Muscle layer of duodenum (tissue), 2 donors: Measurements from ENCODE around the gene ORMDL2.

Experiments used
- H3K27ac ChIP-seq: one replicate; pipeline ENCODE4 v1.7.0; 2013; ENCODE audit warnings: mild to moderate bottlenecking, low read length
- H3K27me3 ChIP-seq: one replicate; pipeline ENCODE4 v1.7.0; 2013; ENCODE audit warnings: low read depth, mild to moderate bottlenecking, control low read depth, low read length
- H3K36me3 ChIP-seq, 2 donors: one replicate each; pipeline ENCODE4 v1.7.0; 2013; ENCODE audit warnings: low read length in 2 of 2, control low read depth in 1 of 2, mild to moderate bottlenecking in 1 of 2; ENCODE audit not compliant: insufficient read depth in 2 of 2, control insufficient read depth in 1 of 2
- H3K4me1 ChIP-seq, 2 donors: one replicate each; pipeline ENCODE4 v1.7.0; 2013; ENCODE audit warnings: low read length in 2 of 2, mild to moderate bottlenecking in 2 of 2, control low read depth in 1 of 2, moderate library complexity in 1 of 2; ENCODE audit not compliant: insufficient read depth in 2 of 2, control insufficient read depth in 1 of 2
- H3K4me3 ChIP-seq, 2 donors: one replicate each; pipeline ENCODE4 v1.7.0; 2013; ENCODE audit warnings: low read length in 2 of 2, low read depth in 1 of 2, mild to moderate bottlenecking in 1 of 2
- H3K9me3 ChIP-seq, 2 donors: one replicate each; pipeline ENCODE4 v1.7.0; 2013; ENCODE audit warnings: low read length in 2 of 2, control low read depth in 1 of 2, mild to moderate bottlenecking in 1 of 2; ENCODE audit not compliant: control insufficient read depth in 1 of 2
- donor health status: healthy.

The ORMDL2 gene

GRCh38 chr12:55843431-55843830 is 25.6 kb downstream of the ORMDL2 start:
- Histone ChIP-seq H3K4me1 (no peaks in the 10 kb centered on the region), H3K27me3 (no peaks in the 10 kb centered on the region), H3K36me3 (peaks cover 0 to 11% of the 10 kb centered on the region in 2 donors), H3K27ac (no peak overlapping the region), H3K9me3 (no peaks in the 10 kb centered on the region), H3K4me3 (no peak overlapping the region)

- H3K9me3 ChIP-seq = no peaks in the 10 kb centered on the region
- no peaks in the 10 kb centered on the region for H3K4me1 ChIP-seq
- H3K27ac ChIP-seq = peak overlapping the region; percentile 39
- no peak overlapping the region for H3K4me3 ChIP-seq
- H3K27me3 ChIP-seq = no peaks in the 10 kb centered on the region
- peaks cover 0 to 16% of the 10 kb centered on the region in 2 donors for H3K36me3 ChIP-seq
Measured at GRCh38 chr12:55844961-55845360, 27.1 kb downstream of the ORMDL2 start.

GRCh38 chr12:55845361-55845760 is 27.5 kb downstream of the ORMDL2 start:
- Histone ChIP-seq H3K36me3 (peaks cover 0 to 17% of the 10 kb centered on the region in 2 donors), H3K27ac (peak overlapping the region; percentile 39), H3K4me3 (no peak overlapping the region), H3K9me3 (no peaks in the 10 kb centered on the region), H3K27me3 (no peaks in the 10 kb centered on the region), H3K4me1 (no peaks in the 10 kb centered on the region)

- Histone ChIP-seq H3K9me3 (no peaks in the 10 kb centered on the region), H3K27ac (no peak overlapping the region), H3K4me1 (no peaks in the 10 kb centered on the region), H3K36me3 (peaks cover 0 to 20% of the 10 kb centered on the region in 2 donors), H3K4me3 (no peak overlapping the region), H3K27me3 (no peaks in the 10 kb centered on the region)
Measured at GRCh38 chr12:55845785-55846496, 28.1 kb downstream of the ORMDL2 start.

- H3K4me1 ChIP-seq = no peaks in the 10 kb centered on the region
- H3K4me3 ChIP-seq = no peak overlapping the region
- peak overlapping the region; percentile 96 for H3K27ac ChIP-seq
- H3K27me3 ChIP-seq = no peaks in the 10 kb centered on the region
- H3K36me3 ChIP-seq = peaks cover 0 to 20% of the 10 kb centered on the region in 2 donors
- H3K9me3 ChIP-seq = no peaks in the 10 kb centered on the region
Measured at GRCh38 chr12:55847033-55847432, 29.2 kb downstream of the ORMDL2 start.

- no peak overlapping the region for H3K4me3 ChIP-seq
- H3K4me1 ChIP-seq = no peaks in the 10 kb centered on the region
- H3K9me3 ChIP-seq = no peaks in the 10 kb centered on the region
- H3K27me3 ChIP-seq = no peaks in the 10 kb centered on the region
- peak overlapping the region; percentile 96 for H3K27ac ChIP-seq
- H3K36me3 ChIP-seq = peaks cover 0 to 20% of the 10 kb centered on the region in 2 donors
Measured at GRCh38 chr12:55847603-55848291, 29.9 kb downstream of the ORMDL2 start.

GRCh38 chr12:55849616-55850343 is 31.9 kb downstream of the ORMDL2 start:
- H3K27me3 ChIP-seq = no peaks in the 10 kb centered on the region
- no peaks in the 10 kb centered on the region for H3K4me1 ChIP-seq
- no peak overlapping the region for H3K27ac ChIP-seq
- H3K9me3 ChIP-seq = no peaks in the 10 kb centered on the region
- H3K36me3 ChIP-seq = peaks cover 0 to 20% of the 10 kb centered on the region in 2 donors
- H3K4me3 ChIP-seq = no peak overlapping the region

GRCh38 chr12:55850401-55850800 is 32.6 kb downstream of the ORMDL2 start:
- Histone ChIP-seq H3K27ac (peak overlapping the region; percentile 31), H3K4me1 (no peaks in the 10 kb centered on the region), H3K9me3 (no peaks in the 10 kb centered on the region), H3K4me3 (no peak overlapping the region), H3K27me3 (no peaks in the 10 kb centered on the region), H3K36me3 (peaks cover 0 to 20% of the 10 kb centered on the region in 2 donors)

GRCh38 chr12:55850893-55851292 is 33.1 kb downstream of the ORMDL2 start:
- Histone ChIP-seq H3K4me3 (no peak overlapping the region), H3K4me1 (no peaks in the 10 kb centered on the region), H3K9me3 (no peaks in the 10 kb centered on the region), H3K27ac (no peak overlapping the region), H3K36me3 (peaks cover 0 to 20% of the 10 kb centered on the region in 2 donors), H3K27me3 (no peaks in the 10 kb centered on the region)

- Histone ChIP-seq H3K4me3 (no peak overlapping the region), H3K9me3 (no peaks in the 10 kb centered on the region), H3K4me1 (no peaks in the 10 kb centered on the region), H3K27me3 (no peaks in the 10 kb centered on the region), H3K36me3 (peaks cover 0 to 9% of the 10 kb centered on the region in 2 donors), H3K27ac (no peak overlapping the region)
Measured at GRCh38 chr12:55852740-55853139, 34.9 kb downstream of the ORMDL2 start.

GRCh38 chr12:55861396-55861795 is 43.6 kb downstream of the ORMDL2 start:
- H3K4me1 ChIP-seq = no peaks in the 10 kb centered on the region
- peaks cover 0 to 5% of the 10 kb centered on the region in 2 donors for H3K9me3 ChIP-seq
- no peak overlapping the region for H3K4me3 ChIP-seq
- no peaks in the 10 kb centered on the region for H3K36me3 ChIP-seq
- H3K27me3 ChIP-seq = no peaks in the 10 kb centered on the region
- no peak overlapping the region for H3K27ac ChIP-seq
